Activated CD4-positive, alpha-beta T cell treated with anti-CD3 and anti-CD28 coated beads, Interleukin-2, amount 10 ng/mL, durations not matched to agents 24 days and 14 days (primary cell): ENCODE results near the gene SLC24A3. TPM values are rescaled to one million over a fixed set of nuclear protein-coding genes. Genes with fewer than 3 reads are reported as not detected.
"Not testable (repeated sequence)": the region's sequence is repeated elsewhere in the genome, so short reads cannot be mapped to it uniquely, and the experiment has no call there.

Experiments used
- DNase-seq: peaks from one replicate; pipeline ENCODE4 v3.0.0; 2022
- H3K27ac Mint-ChIP-seq: one replicate; pipeline ENCODE4 v1.8.0; 2022; ENCODE audit warnings: mild to moderate bottlenecking, mixed read lengths
- H3K27me3 Mint-ChIP-seq: one replicate; pipeline ENCODE4 v1.8.0; 2022; ENCODE audit warnings: mixed read lengths
- H3K36me3 Mint-ChIP-seq: one replicate; pipeline ENCODE4 v1.8.0; 2022; ENCODE audit warnings: low read depth, mild to moderate bottlenecking, mixed read lengths
- H3K4me1 Mint-ChIP-seq: one replicate; pipeline ENCODE4 v1.8.0; 2021; ENCODE audit warnings: mixed read lengths
- H3K4me3 Mint-ChIP-seq: one replicate; pipeline ENCODE4 v1.8.0; 2022; ENCODE audit warnings: mild to moderate bottlenecking, moderate library complexity, mixed read lengths
- H3K9me3 Mint-ChIP-seq: one replicate; pipeline ENCODE4 v1.8.0; 2021; ENCODE audit warnings: mixed read lengths
- intact Hi-C: fragments of 100-400 bp; cut with micrococcal nuclease; formaldehyde crosslinking; loops from one replicate; pipeline ENCODE4 v1.15.1; 2023
- total RNA-seq: library from RNA; stranded (reverse); gene quantifications from 2 replicates; pipeline ENCODE4 v1.2.3, GENCODE V29; 2022

The SLC24A3 gene
- total RNA-seq, 1 donor from 2014 or later, result not detected

DNA sequence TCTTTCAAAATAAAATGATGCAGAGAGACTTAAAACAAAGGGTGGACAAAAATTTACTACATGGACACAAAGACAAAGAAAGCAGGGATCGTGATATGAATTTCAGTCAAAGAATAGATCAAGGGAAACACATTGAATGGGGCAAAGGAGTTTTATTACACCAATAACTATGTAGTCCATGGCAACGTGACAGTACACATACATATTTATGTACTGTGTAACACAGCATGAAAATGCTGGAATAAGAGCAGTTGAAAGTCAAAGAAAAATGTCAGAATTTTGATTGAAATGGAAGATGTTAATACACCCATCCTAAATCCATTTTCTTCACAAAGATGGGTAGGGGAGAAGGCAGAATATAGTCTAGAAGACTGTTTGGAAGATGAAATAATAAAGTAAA is 536.2 kb downstream of the SLC24A3 start:
- Mint-ChIP-seq H3K4me1 (no peaks in the 10 kb centered on the region), H3K9me3 (no peaks in the 10 kb centered on the region), H3K36me3 (no peaks in the 10 kb centered on the region), H3K27ac (no peak overlapping the region), H3K4me3 (no peak overlapping the region), H3K27me3 (no peaks in the 10 kb centered on the region)
- no peak for DNase-seq
- intact Hi-C loops, result no loop called here

DNA sequence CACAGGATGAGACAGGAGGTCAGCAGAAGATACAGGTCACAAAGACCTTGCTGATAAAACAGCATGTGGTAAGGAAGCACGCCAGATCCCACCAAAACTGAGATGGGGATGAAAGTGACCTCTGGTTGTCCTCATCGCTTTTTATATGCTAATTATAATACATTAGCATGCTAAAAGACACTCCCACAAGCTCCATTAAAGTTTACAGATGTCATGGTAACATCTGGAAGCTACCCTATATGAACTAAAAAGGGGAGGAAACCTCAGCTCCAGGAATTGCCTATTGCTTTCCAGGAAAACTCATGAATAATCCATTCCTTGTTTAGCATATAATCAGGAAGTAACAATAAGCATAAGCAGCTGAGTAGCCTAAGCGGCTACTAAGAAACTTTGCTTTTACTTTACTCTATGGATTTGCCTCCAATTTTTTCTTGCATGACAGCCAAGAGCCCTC is 537.2 kb downstream of the SLC24A3 start:
- DNase-seq, result no peak
- H3K4me3 Mint-ChIP-seq, result no peak overlapping the region
- H3K27me3 Mint-ChIP-seq, result no peaks in the 10 kb centered on the region
- H3K27ac Mint-ChIP-seq, result no peak overlapping the region
- no peaks in the 10 kb centered on the region for H3K4me1 Mint-ChIP-seq
- no peaks in the 10 kb centered on the region for H3K9me3 Mint-ChIP-seq
- no peaks in the 10 kb centered on the region for H3K36me3 Mint-ChIP-seq
- intact Hi-C loops, result no loop called here

DNA sequence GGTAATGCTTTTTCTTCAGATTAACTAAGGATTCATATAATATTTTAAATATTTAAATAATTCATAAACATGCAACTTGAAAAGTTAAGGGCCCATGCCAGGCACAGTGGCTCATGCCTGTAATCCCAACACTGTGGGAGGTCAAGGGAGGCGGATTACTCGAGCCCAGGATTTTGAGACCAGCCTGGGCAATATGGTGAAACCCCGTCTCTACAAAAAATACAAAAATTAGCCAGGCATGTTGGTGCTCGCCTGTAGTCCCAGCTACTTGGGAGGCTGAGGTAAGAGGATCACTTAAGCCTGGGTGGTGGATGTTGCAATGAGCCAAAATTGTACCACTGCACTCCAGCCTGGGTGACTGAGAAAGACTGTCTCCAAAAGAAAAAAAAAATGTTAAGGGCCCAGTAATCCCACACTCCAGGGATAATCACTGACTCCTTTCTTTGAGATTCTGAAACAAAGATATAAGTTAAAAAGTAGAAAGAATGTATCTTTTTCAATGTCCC is 537.7 kb downstream of the SLC24A3 start:
- Mint-ChIP-seq H3K9me3 (no peaks in the 10 kb centered on the region), H3K4me1 (no peaks in the 10 kb centered on the region), H3K27ac (no peak overlapping the region), H3K4me3 (no peak overlapping the region), H3K36me3 (no peaks in the 10 kb centered on the region), H3K27me3 (no peaks in the 10 kb centered on the region)
- DNase-seq, result no peak
- intact Hi-C loops, result no loop called here

DNA sequence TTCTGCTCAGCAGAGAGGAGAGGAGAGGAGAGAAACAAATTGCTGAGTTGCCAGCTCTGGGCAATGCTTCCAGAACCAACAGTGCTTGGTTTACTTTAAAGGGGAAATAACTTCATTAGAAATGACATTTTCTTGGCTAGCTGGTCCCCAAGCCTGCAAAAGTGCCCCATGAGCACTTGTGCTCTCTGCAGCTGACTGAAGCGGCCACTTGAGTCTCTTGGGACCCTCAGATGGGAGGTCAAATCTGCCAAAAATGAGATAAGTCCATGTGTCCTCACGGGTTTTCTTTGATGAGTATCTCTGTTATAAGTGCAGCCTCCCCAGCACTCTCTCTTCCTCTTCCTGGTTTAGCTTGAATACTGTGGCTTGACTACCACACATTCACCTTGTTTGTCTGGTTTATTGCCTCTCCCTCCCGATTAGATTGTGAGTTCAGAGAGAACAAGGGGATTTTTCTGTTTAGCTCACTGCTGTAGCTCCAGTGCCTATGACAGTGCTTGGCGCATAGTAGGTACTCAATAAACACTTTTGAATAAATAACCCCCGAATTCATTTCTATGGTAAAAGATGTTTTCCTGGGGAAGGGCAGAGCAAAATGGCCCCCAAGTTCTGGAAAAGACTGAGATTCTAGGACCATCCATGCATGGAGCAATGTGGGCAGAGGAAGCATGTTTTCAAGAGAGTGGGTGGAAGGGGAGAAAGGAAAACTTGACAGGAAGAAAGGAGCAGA is 538.6 kb downstream of the SLC24A3 start:
- Mint-ChIP-seq H3K27me3 (peaks cover 1% of the 10 kb centered on the region), H3K27ac (no peak overlapping the region), H3K4me1 (no peaks in the 10 kb centered on the region), H3K4me3 (no peak overlapping the region), H3K9me3 (no peaks in the 10 kb centered on the region), H3K36me3 (no peaks in the 10 kb centered on the region)
- intact Hi-C loops, result no loop called here
- DNase-seq, result no peak

DNA sequence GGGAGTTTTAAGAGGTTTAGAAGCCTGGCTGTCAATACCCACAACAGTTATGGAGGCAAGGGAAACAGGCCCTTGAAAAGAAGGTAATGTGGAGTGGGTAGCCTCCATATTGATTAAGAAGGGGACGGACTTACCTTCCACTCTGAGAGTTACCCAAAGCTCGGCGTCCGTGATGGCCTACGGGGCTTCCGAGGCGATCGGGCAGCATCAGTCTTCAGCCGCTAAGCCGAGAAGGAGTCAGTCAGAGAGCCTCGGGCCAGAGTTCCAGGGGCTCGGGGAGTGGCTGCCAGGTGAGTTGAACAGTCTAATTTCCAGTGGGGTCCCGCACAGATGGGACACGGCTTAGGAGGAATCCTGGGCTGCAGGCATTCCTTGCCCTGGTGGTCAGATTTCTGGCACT is 541.8 kb downstream of the SLC24A3 start:
- DNase-seq, H3K36me3 Mint-ChIP-seq, intact Hi-C loops, H3K9me3 Mint-ChIP-seq, H3K27ac Mint-ChIP-seq, H3K4me1 Mint-ChIP-seq, H3K4me3 Mint-ChIP-seq: not testable (repeated sequence)
- peaks cover 22% of the 10 kb centered on the region for H3K27me3 Mint-ChIP-seq

DNA sequence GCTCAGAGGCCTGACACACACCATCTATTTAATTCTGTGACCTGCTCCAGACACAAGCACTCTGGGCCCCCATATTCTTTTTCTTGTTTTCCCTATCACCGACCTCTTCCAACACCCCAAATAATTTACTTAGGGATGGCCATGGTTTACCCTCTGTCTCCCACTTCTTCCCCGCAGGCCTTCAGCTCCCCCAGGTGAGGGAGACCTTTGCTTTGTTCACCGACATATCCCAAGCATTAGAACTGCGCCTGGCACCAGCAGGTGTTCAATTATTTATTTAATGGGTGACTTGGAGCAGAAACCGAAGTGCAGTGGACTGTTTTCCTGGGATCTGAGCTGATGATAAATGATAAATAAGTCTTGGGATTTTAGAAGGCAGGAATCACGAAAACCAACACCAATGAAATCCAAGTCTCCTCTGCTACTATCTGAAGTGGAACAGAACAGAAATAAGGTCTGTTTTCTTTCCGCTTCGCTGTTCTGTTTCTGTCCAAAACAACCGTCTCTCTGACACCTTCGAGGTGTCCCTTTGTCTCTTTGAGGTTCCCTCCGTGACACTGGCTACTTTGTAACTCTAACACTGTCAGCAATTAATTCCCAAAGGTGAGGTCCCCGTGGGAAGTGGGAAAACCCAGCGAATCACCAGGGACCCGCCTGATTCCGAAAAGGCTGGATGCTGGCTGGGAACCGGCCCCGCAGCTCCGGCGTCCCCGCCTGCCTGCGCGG is 544.5 kb downstream of the SLC24A3 start:
- no peaks in the 10 kb centered on the region for H3K36me3 Mint-ChIP-seq
- H3K4me1 Mint-ChIP-seq, result no peaks in the 10 kb centered on the region
- no peak overlapping the region for H3K4me3 Mint-ChIP-seq
- no peaks in the 10 kb centered on the region for H3K9me3 Mint-ChIP-seq
- no peak for DNase-seq
- intact Hi-C loops, result no loop called here
- peaks cover 36% of the 10 kb centered on the region for H3K27me3 Mint-ChIP-seq
- H3K27ac Mint-ChIP-seq, result no peak overlapping the region

DNA sequence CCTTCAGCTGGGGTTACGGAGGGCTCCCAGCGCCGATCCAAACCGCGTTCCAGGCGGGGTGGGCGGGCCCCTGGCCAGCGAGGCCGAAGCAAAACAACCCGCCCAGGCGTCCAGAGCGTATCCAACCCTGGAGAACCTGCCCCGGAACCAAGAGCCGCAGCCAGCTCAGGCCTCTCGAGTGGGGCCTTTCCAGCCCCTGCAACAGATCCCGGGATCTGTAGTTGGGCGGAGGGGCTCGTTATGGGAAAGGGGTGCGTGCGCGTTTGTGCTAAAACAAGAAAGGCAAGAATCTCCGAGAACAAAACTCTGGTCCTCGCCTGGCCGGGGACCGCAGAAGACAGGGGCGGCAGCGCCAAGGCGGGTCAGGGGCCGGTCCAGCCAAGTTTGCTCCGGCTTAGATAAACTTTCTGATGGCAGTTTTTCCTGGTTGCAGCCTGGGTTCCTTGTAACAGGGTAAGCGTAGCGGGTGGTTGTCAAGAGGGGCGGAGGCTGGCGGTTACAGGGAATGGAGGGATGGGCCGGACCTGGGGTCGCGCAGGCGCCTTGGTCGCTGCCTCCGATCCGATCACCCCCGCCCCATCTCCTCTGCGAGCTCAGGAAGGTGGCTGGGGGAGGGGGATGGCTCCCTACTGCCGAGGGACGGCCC is 545.2 kb downstream of the SLC24A3 start:
- H3K27ac Mint-ChIP-seq, result no peak overlapping the region
- intact Hi-C loops, result no loop called here
- H3K4me1 Mint-ChIP-seq, result no peaks in the 10 kb centered on the region
- H3K9me3 Mint-ChIP-seq, result no peaks in the 10 kb centered on the region
- H3K36me3 Mint-ChIP-seq, result no peaks in the 10 kb centered on the region
- no peak for DNase-seq
- peaks cover 38% of the 10 kb centered on the region for H3K27me3 Mint-ChIP-seq
- peak overlapping the region; percentile 44 for H3K4me3 Mint-ChIP-seq

DNA sequence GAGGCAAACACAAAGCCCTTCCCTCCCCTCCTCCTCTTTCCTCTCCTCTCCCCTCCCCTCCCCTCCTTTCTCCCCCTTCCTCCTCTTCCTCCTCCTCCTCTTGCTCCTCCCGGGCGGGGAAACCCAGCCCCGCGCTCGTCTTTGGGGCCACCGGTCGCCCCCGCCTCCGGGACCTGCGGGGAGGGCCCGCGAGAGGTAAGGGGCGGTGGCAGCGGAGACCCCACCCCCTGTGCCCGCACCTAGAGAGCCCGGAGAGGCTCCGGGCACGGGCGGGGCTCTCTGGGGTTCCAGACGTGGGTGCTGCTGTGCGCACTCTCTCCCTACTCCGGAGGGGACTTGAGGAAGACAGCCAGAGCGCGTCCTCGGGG is 545.7 kb downstream of the SLC24A3 start, which contains the start of gene RIN2:
TSS of gene RIN2 (plus strand) at position 126 of the 368 bp plus-strand sequence. CDS start 131,344 bp downstream, outside the sequence.
- no peak for DNase-seq
- H3K4me3 Mint-ChIP-seq, result peak within 1 kb of the TSS; percentile 44
- H3K36me3 Mint-ChIP-seq, result no peaks in the 10 kb centered on the region
- H3K9me3 Mint-ChIP-seq, result no peaks in the 10 kb centered on the region
- H3K27ac Mint-ChIP-seq, result no peak within 1 kb of the TSS
- intact Hi-C loops, result no loop called here
- H3K27me3 Mint-ChIP-seq, result peaks cover 38% of the 10 kb centered on the region
- no peaks in the 10 kb centered on the region for H3K4me1 Mint-ChIP-seq

DNA sequence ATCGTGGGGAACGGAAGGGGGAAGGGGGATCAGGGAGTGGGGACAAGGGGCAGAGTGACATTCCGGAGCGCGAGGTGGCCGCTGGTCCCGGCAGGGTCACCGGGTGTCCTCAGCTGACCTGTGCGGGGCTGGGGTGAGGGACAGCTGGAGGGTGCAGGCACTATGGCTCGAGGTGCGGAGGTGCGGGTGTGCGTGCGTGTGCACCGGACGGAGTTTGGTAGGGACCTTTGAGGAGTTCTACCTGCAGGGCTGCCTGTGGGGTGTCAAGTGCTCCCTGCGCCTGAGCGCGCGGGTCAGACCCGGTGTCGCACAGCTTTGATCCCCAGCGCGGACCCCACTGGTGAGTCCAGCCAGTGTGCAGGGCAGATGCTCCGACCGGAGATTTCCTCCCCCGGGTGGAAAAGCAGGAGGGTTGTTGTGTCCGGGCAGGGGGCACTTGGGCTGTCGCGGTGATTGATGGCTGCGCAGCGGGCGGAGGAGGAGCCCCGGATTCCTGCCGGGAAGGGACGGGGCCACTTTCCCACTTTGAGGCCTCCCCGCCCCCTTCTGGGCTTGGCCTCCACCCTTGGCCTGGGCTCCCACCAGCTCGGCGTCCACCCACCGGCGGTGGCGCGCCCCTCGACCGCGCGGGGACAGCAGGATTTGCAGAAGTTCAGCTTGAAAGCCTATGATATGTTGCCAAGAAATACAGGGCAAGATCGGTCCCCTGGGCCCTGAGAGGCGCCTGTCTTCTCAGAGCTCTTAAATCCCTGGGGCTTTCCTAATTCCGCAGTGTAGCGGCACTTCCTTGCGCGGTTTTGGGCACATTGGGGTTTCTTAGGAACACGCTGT is 546.3 kb downstream of the SLC24A3 start:
- Mint-ChIP-seq H3K27ac (no peak overlapping the region), H3K9me3 (no peaks in the 10 kb centered on the region), H3K27me3 (peaks cover 38% of the 10 kb centered on the region), H3K4me1 (no peaks in the 10 kb centered on the region), H3K4me3 (no peak overlapping the region), H3K36me3 (no peaks in the 10 kb centered on the region)
- no peak for DNase-seq
- intact Hi-C loops, result no loop called here

DNA sequence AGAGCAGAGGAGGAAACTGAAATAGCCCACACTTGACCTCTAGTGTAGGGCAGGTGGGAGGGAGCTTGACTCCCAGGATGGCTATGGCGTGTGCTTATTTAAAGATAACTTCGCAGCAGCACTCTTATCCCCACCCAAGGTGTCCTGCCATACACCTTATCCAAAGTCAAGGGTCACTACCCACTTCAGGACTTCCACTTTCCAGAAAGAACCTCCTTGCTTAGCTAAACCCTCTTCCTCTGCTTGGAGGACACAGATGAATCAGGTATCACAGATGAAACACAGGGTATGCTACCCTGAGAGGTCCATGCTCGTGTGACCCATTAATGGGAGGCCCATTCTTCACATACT is 547.9 kb downstream of the SLC24A3 start:
- Mint-ChIP-seq H3K27ac (no peak overlapping the region), H3K36me3 (no peaks in the 10 kb centered on the region), H3K4me3 (no peak overlapping the region), H3K4me1 (no peaks in the 10 kb centered on the region), H3K27me3 (peaks cover 38% of the 10 kb centered on the region), H3K9me3 (no peaks in the 10 kb centered on the region)
- DNase-seq, result no peak
- intact Hi-C loops, result no loop called here

DNA sequence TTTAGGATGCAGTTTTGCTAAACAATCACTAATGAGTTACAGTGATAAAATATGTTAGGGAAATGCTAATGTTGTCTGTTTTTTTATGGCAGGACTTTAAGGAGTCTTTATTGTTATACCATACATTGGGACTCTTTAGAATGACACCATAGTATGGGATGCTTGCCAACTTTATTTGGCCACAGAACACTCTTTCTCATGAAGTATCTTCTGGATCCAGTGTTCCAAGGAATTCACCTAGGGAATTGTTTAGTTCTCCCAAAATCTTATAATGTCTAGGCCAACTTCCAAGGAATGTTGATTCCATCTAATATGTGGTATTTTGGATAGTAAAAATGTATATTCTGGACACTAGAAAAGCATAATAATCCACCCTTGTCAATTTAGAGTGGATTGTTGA is 548.9 kb downstream of the SLC24A3 start:
- no peaks in the 10 kb centered on the region for H3K4me1 Mint-ChIP-seq
- no peak overlapping the region for H3K4me3 Mint-ChIP-seq
- no peaks in the 10 kb centered on the region for H3K36me3 Mint-ChIP-seq
- H3K27ac Mint-ChIP-seq, result no peak overlapping the region
- intact Hi-C loops, result no loop called here
- peaks cover 34% of the 10 kb centered on the region for H3K27me3 Mint-ChIP-seq
- H3K9me3 Mint-ChIP-seq, result no peaks in the 10 kb centered on the region
- no peak for DNase-seq

DNA sequence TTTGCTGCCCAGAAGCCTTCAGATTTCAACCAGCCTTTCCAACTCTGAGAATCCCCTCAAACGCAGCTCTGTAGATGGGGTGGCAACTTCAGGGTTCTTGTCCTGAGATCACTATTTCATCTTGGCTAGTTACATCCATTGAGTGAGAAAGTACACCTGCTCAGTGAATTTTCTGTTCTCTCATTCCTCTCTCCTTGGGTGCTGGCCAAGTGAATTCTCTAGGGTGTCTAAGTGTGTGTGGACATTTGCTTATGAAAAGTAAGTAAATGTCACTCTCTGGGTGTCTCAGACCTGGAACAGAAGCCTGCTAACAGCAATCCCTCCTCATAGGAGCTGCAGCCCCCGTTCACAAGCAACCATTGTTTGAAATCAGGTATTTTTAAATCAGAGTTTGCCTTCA is 549.4 kb downstream of the SLC24A3 start:
- H3K9me3 Mint-ChIP-seq, result no peaks in the 10 kb centered on the region
- H3K4me1 Mint-ChIP-seq, result no peaks in the 10 kb centered on the region
- no peaks in the 10 kb centered on the region for H3K36me3 Mint-ChIP-seq
- intact Hi-C loops, result no loop called here
- H3K27me3 Mint-ChIP-seq, result peaks cover 31% of the 10 kb centered on the region
- no peak overlapping the region for H3K4me3 Mint-ChIP-seq
- DNase-seq, result no peak
- no peak overlapping the region for H3K27ac Mint-ChIP-seq

DNA sequence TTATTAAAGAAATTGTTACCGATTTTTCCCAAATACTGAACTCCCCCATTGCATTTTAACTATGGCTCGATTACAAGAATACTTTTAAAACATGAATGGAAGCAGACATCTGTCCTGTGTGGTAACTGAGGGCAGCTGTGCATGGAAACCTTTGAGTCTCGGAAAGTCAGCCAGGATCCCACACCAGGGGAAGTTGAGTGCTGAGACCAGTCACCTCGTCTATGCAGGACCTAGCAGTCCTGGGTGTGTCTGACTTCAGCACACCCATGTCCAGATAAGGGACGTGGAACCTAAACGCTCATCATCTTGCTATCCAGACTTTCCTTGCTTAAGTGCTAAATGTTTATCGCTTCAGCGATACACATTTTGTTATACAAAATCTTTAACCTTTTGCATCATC is 551.8 kb downstream of the SLC24A3 start:
- Mint-ChIP-seq H3K27ac (no peak overlapping the region), H3K27me3 (peaks cover 17% of the 10 kb centered on the region), H3K4me1 (no peaks in the 10 kb centered on the region), H3K36me3 (no peaks in the 10 kb centered on the region), H3K4me3 (no peak overlapping the region), H3K9me3 (no peaks in the 10 kb centered on the region)
- DNase-seq, result no peak
- intact Hi-C loops, result no loop called here
